HepG2 (cell line): ENCODE measurements around the gene SH3GL2. TPM values are rescaled to one million over a fixed set of nuclear protein-coding genes. Genes with fewer than 3 reads are reported as not detected.

Experiments
- ATAC-seq: fragments of 200-7000 bp; cut with Tn5 transposase; 3 replicates; pipeline ENCODE4 v1.9.1; 2020; ENCODE audit warnings: mild to moderate bottlenecking, moderate library complexity
- BruUV-seq: library from RNA; stranded (reverse); fragments of 400-500 nt; replicated peaks from 2 replicates; lab custom pipeline; 2021; lab: Mats Ljungman, UMichigan
- CTCF ChIA-PET: fragments of 300-600 bp; formaldehyde crosslinking; extraction: SDS; loops from one replicate; lab custom pipeline; 2021; ENCODE audit warnings: low total read pairs, inconsistent platforms, low intra/inter-chr PET ratio; lab: Yijun Ruan, JAX
- POLR2A ChIA-PET: fragments of 350-600 bp; sonication (Branson Sonifier 250); formaldehyde crosslinking; loops from one replicate; lab custom pipeline; 2020; ENCODE audit warnings: antibody characterized with exemption, inconsistent platforms; lab: Yijun Ruan, JAX
- DNase-seq: peaks from one replicate; pipeline ENCODE4 v3.0.0-alpha.2; 2015; ENCODE audit warnings: low spot score
- FAIRE-seq: peaks from 3 replicates; lab custom pipeline; 2011; peaks lifted over from hg19 to GRCh38; lab: Jason Lieb, UNC
- H2AFZ ChIP-seq: one replicate; pipeline ENCODE4 v1.6.1; 2011; ENCODE audit warnings: low read length, inconsistent platforms
- H3K27ac ChIP-seq: fragments of 300-600 bp; 3 replicates; pipeline ENCODE4 v1.8.0; 2011; ENCODE audit warnings: mixed run types, mild to moderate bottlenecking, mixed read lengths, low read length, inconsistent platforms; ENCODE audit not compliant: insufficient read depth; ENCODE audit errors: extremely low read length
- H3K27me3 ChIP-seq, 2 experiments: fragments of 200-600 bp in 1 of 2; 2 replicates in 1 of 2; 3 replicates in 1 of 2; pipeline versions ENCODE4 v1.6.0 to v1.8.0; 2011; ENCODE audit warnings: low read length in 2 of 2, mild to moderate bottlenecking in 2 of 2, moderate library complexity in 2 of 2, inconsistent platforms in 1 of 2; ENCODE audit not compliant: insufficient read depth in 2 of 2, control insufficient read depth in 1 of 2
- H3K36me3 ChIP-seq, 2 experiments: fragments of 200-600 bp in 1 of 2; replicated peaks in 1 of 2; 2 replicates in 1 of 2; 3 replicates in 1 of 2; pipeline versions ENCODE4 v1.5.1 to v1.8.0; 2011; ENCODE audit warnings: low read length in 2 of 2, inconsistent platforms in 1 of 2; ENCODE audit not compliant: insufficient read depth in 2 of 2, control insufficient read depth in 1 of 2
- H3K4me1 ChIP-seq: 2 replicates; pipeline ENCODE4 v1.5.1; 2012; ENCODE audit warnings: low read length, inconsistent platforms; ENCODE audit not compliant: insufficient read depth
- H3K4me2 ChIP-seq: 2 replicates; pipeline ENCODE4 v1.6.0; 2011; ENCODE audit warnings: low read depth, low read length, inconsistent platforms
- H3K4me3 ChIP-seq, 3 experiments: fragments of 200-600 bp in 1 of 3; sonication (generic), shearing (Covaris generic) in 1 of 3; replicated peaks in 1 of 3; 2 replicates each; pipeline ENCODE4 v1.5.1; 2011 to 2016; ENCODE audit warnings: low read length in 3 of 3, inconsistent platforms in 2 of 3, low read depth in 2 of 3, mild to moderate bottlenecking in 2 of 3, control low read depth in 1 of 3, mixed read lengths in 1 of 3; ENCODE audit not compliant: insufficient read depth in 1 of 3
- H3K79me2 ChIP-seq: one replicate; pipeline ENCODE4 v1.6.1; 2011; ENCODE audit warnings: low read length, inconsistent platforms; ENCODE audit not compliant: insufficient read depth
- H3K9ac ChIP-seq: 2 replicates; pipeline ENCODE4 v1.6.0; 2011; ENCODE audit warnings: mild to moderate bottlenecking, low read depth, low read length, inconsistent platforms; ENCODE audit not compliant: insufficient read depth
- H3K9me3 ChIP-seq: 2 replicates; pipeline ENCODE4 v1.5.1; 2012; ENCODE audit warnings: mild to moderate bottlenecking, low read length
- H4K20me1 ChIP-seq: 2 replicates; pipeline ENCODE4 v1.6.0; 2011; ENCODE audit warnings: inconsistent platforms, mild to moderate bottlenecking, low read length, moderate library complexity; ENCODE audit not compliant: insufficient read depth
- CC2D1A ChIP-seq: sonication (generic); formaldehyde crosslinking; IDR thresholded peaks from 2 replicates; pipeline ENCODE4 v1.8.1; 2023; ENCODE audit warnings: mild to moderate bottlenecking, missing genetic modification reagents
- HOXA7 ChIP-seq: sonication (generic); formaldehyde crosslinking; IDR thresholded peaks from 2 replicates; pipeline ENCODE4 v1.8.1; 2022; ENCODE audit warnings: mild to moderate bottlenecking, missing genetic modification reagents, moderate library complexity
- MAFF ChIP-seq: IDR thresholded peaks from 2 replicates; pipeline ENCODE4 v1.6.1; 2011; ENCODE audit warnings: low read depth, low read length, improper control_type of control experiment
- NFE2L1 ChIP-seq: sonication (generic); formaldehyde crosslinking; IDR thresholded peaks from 2 replicates; pipeline ENCODE4 v1.4.0; 2020; ENCODE audit warnings: missing genetic modification reagents, mild to moderate bottlenecking, borderline replicate concordance
- RBM39 ChIP-seq: fragments of 200-400 bp; formaldehyde crosslinking; IDR thresholded peaks from one replicate; pipeline ENCODE4 v1.6.1; 2018; ENCODE audit warnings: antibody characterized with exemption, mild to moderate bottlenecking, low read depth, low read length; ENCODE audit not compliant: poor library complexity, severe bottlenecking
- SATB2 ChIP-seq: sonication (generic); formaldehyde crosslinking; IDR thresholded peaks from 2 replicates; pipeline ENCODE4 v1.5.0; 2020; ENCODE audit warnings: missing genetic modification reagents
- SRF ChIP-seq: IDR thresholded peaks from 2 replicates; pipeline ENCODE4 v1.6.1; 2011; ENCODE audit warnings: mild to moderate bottlenecking, low read depth, low read length, moderate library complexity
- TRIM22 ChIP-seq: fragments of 450-650 bp; IDR thresholded peaks from 2 replicates; pipeline ENCODE4 v1.6.1; 2017
- ZGPAT ChIP-seq: IDR thresholded peaks from 2 replicates; pipeline ENCODE4 v1.6.1; 2016; ENCODE audit warnings: mild to moderate bottlenecking
- ZNF264 ChIP-seq: sonication (generic); formaldehyde crosslinking; IDR thresholded peaks from 2 replicates; pipeline ENCODE4 v1.4.0; 2020; ENCODE audit warnings: missing genetic modification reagents
- ZNF383 ChIP-seq: sonication (generic); formaldehyde crosslinking; IDR thresholded peaks from 2 replicates; pipeline ENCODE4 v1.4.0; 2020; ENCODE audit warnings: missing genetic modification reagents, mild to moderate bottlenecking, borderline replicate concordance
- ZNF607 ChIP-seq: sonication (generic); formaldehyde crosslinking; IDR thresholded peaks from 2 replicates; pipeline ENCODE4 v1.5.1; 2020; ENCODE audit warnings: missing genetic modification reagents, mild to moderate bottlenecking, borderline replicate concordance
- ZNF777 ChIP-seq: sonication (generic); formaldehyde crosslinking; IDR thresholded peaks from 2 replicates; pipeline ENCODE4 v1.4.0; 2020; ENCODE audit warnings: missing genetic modification reagents
- ZSCAN29 ChIP-seq: sonication (generic); formaldehyde crosslinking; conservative IDR thresholded peaks from 2 replicates; pipeline ENCODE4 v1.4.0; 2020; ENCODE audit warnings: mild to moderate bottlenecking, missing genetic modification reagents
- WGBS: methylation state at CpG from one replicate; pipeline ENCODE4 v1.1.6; 2017; ENCODE audit warnings: low lambda C conversion rate; 5-methylcytosine and 5-hydroxymethylcytosine counted together
- in situ Hi-C: cut with HindIII; loops from 2 replicates; pipeline ENCODE4 v1.10.0; 2017; ENCODE audit warnings: low pct_unique_long_range_greater_than_20kb; ENCODE audit not compliant: extremely low pct_ligation_motif_present
- intact Hi-C: fragments of 100-400 bp; cut with micrococcal nuclease; formaldehyde crosslinking; loops from one replicate; pipeline ENCODE4 v1.10.0; 2022; ENCODE audit not compliant: unreplicated experiment
- polyA plus RNA-seq, 8 experiments: library from polyadenylated mRNA; depleted of rRNA in 3 of 8; stranded (reverse) in 7 of 8; unstranded in 1 of 8; fragments of >200 nt; fragmentation: Illumina TruSeq in 4 of 8; extraction: Trizol in 4 of 8; gene quantifications; 2 replicates each; pipeline versions ENCODE4 v1.2.1 to v1.2.3, GENCODE V29; 2011 to 2016; ENCODE audit warnings: low read depth in 4 of 8, missing spikeins in 1 of 8, mixed read lengths in 1 of 8; ENCODE audit not compliant: insufficient read depth in 1 of 8
- total RNA-seq, 5 experiments: library from RNA; depleted of rRNA; stranded (reverse); fragments of >200 nt; fragmentation: Illumina TruSeq; extraction: Trizol; gene quantifications; 2 replicates each; pipeline ENCODE4 v1.2.3, GENCODE V29; 2016; ENCODE audit warnings: low read depth in 1 of 5

SH3GL2 gene
- total and polyA plus RNA-seq, 2 of the 13 experiments (the other 11 are each of a cell fraction or from before 2014, with no cell fraction given), result 0.04 TPM; not detected in 1

- BruUV-seq, result no TSS peak
- 0% methylated on average over 5 of the region's 5 CpGs for WGBS
- Histone ChIP-seq H3K27ac (no peak overlapping the region), H3K36me3 (no peaks in the 10 kb centered on the region), H2AFZ (no peak overlapping the region), H3K4me1 (no peaks in the 10 kb centered on the region), H3K9ac (no peak overlapping the region), H3K4me3 (no peak overlapping the region), H4K20me1 (no peaks in the 10 kb centered on the region), H3K9me3 (peaks cover 11% of the 10 kb centered on the region), H3K4me2 (no peak overlapping the region), H3K27me3 (no peaks in the 10 kb centered on the region), H3K79me2 (no peaks in the 10 kb centered on the region)
- POLR2A ChIA-PET, result no interaction called here
- TF ChIP-seq NFE2L1 (no peak), ZNF607 (CRISPR knock-in tag) (no peak), RBM39 (no peak)
- in situ Hi-C loops, result no loop called here
- no peak for DNase-seq
- no peak for FAIRE-seq
- CTCF ChIA-PET, result no interaction called here
- no peak for ATAC-seq
- intact Hi-C loops, result no loop called here
These were observed 260.9 kb downstream of the SH3GL2 start for GRCh38 chr9:17839776-17840175.

- Histone ChIP-seq H4K20me1 (no peaks in the 10 kb centered on the region), H3K9me3 (peaks cover 24% of the 10 kb centered on the region), H3K9ac (no peak overlapping the region), H2AFZ (no peak overlapping the region), H3K79me2 (no peaks in the 10 kb centered on the region), H3K36me3 (no peaks in the 10 kb centered on the region; a peak in 1 of 5 replicates), H3K4me2 (no peak overlapping the region), H3K4me1 (no peaks in the 10 kb centered on the region), H3K27me3 (no peaks in the 10 kb centered on the region), H3K4me3 (no peak overlapping the region), H3K27ac (no peak overlapping the region)
- BruUV-seq, result no TSS peak
- TF ChIP-seq ZNF383 (CRISPR knock-in tag) (no peak), TRIM22 (no peak), CC2D1A (CRISPR knock-in tag) (no peak), SATB2 (CRISPR knock-in tag) (no peak), MAFF (no peak), SRF (no peak), ZNF777 (CRISPR knock-in tag) (no peak), ZGPAT (CRISPR knock-in tag) (no peak), HOXA7 (CRISPR knock-in tag) (no peak), ZSCAN29 (CRISPR knock-in tag) (no peak), ZNF264 (CRISPR knock-in tag) (no peak)
- no peak for ATAC-seq
- ChIA-PET POLR2A (no interaction called here), CTCF (no interaction called here)
- no peak for FAIRE-seq
- 0% methylated on average over 1 of the region's 1 CpG for WGBS
- no peak for DNase-seq
- intact Hi-C loops (no loop called here), in situ Hi-C loops (no loop called here)
These were observed 264.4 kb downstream of the SH3GL2 start for GRCh38 chr9:17843236-17843635.
